ENCODE measurements around the gene ARSI. TPM values are rescaled to one million over a fixed set of nuclear protein-coding genes. Genes with fewer than 3 reads are reported as not detected.

ARSI gene
- total RNA-seq, 2 donors from 2014 or later, result 2.4 to 2.7 TPM

GRCh38 chr5:150299571-150300327 lies 3.0 kb downstream of the ARSI start:
- Mint-ChIP-seq H3K4me1 (peaks cover 36% of the 10 kb centered on the region), H3K27ac (peak overlapping the region; percentile 54), H3K4me3 (peak overlapping the region; percentile 0), H3K27me3 (ENCODE audit: insufficient read depth) (peaks cover 74% of the 10 kb centered on the region), H3K36me3 (ENCODE audit: low read depth) (peaks cover 2% of the 10 kb centered on the region), H3K9me3 (no peaks in the 10 kb centered on the region)
- H3K27ac ChIP-seq (ENCODE audit: low read depth, low read length), result no peak overlapping the region
- peak overlapping the region; percentile 31 for H3K9ac ChIP-seq (ENCODE audit: extremely low read depth, low read length, poor library complexity, severe bottlenecking)
- peak overlapping the region; percentile 71 for H3K4me3 ChIP-seq (ENCODE audit: low read length)
- peaks cover 21% of the 10 kb centered on the region for H3K4me1 ChIP-seq (ENCODE audit: control insufficient read depth, insufficient read depth, low read length)
- no peaks in the 10 kb centered on the region for H3K36me3 ChIP-seq (ENCODE audit: control insufficient read depth, insufficient read depth, low read length)
- DNase-seq, result peak; percentile 65
- TF ChIP-seq, protein P1, sequence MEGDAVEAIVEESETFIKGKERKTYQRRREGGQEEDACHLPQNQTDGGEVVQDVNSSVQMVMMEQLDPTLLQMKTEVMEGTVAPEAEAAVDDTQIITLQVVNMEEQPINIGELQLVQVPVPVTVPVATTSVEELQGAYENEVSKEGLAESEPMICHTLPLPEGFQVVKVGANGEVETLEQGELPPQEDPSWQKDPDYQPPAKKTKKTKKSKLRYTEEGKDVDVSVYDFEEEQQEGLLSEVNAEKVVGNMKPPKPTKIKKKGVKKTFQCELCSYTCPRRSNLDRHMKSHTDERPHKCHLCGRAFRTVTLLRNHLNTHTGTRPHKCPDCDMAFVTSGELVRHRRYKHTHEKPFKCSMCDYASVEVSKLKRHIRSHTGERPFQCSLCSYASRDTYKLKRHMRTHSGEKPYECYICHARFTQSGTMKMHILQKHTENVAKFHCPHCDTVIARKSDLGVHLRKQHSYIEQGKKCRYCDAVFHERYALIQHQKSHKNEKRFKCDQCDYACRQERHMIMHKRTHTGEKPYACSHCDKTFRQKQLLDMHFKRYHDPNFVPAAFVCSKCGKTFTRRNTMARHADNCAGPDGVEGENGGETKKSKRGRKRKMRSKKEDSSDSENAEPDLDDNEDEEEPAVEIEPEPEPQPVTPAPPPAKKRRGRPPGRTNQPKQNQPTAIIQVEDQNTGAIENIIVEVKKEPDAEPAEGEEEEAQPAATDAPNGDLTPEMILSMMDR (conservative IDR thresholded peaks at IDR 0.05), result no peak
- no peaks in the 10 kb centered on the region for H3K9me3 ChIP-seq (ENCODE audit: control insufficient read depth, low read length)
- peaks cover 45% of the 10 kb centered on the region for H3K27me3 ChIP-seq (ENCODE audit: control insufficient read depth, insufficient read depth, low read length, poor library complexity, severe bottlenecking)
- 66 to 73% methylated on average over 5 to 6 of the region's 6 CpGs for WGBS, 2 experiments (ENCODE audit: insufficient coverage in 1 of 2, insufficient read length in 1 of 2)

GRCh38 chr5:150298701-150299451 lies 3.8 kb downstream of the ARSI start:
- peak overlapping the region; percentile 54 for H3K27ac Mint-ChIP-seq
- Histone ChIP-seq H3K9me3 (ENCODE audit: control insufficient read depth, low read length) (no peaks in the 10 kb centered on the region), H3K9ac (ENCODE audit: extremely low read depth, low read length, poor library complexity, severe bottlenecking) (peak overlapping the region; percentile 31), H3K27me3 (ENCODE audit: control insufficient read depth, insufficient read depth, low read length, poor library complexity, severe bottlenecking) (peaks cover 42% of the 10 kb centered on the region), H3K27ac (ENCODE audit: low read depth, low read length) (no peak overlapping the region), H3K4me1 (ENCODE audit: control insufficient read depth, insufficient read depth, low read length) (peaks cover 21% of the 10 kb centered on the region), H3K4me3 (ENCODE audit: low read length) (no peak overlapping the region), H3K36me3 (ENCODE audit: control insufficient read depth, insufficient read depth, low read length) (no peaks in the 10 kb centered on the region)
- peaks cover 33% of the 10 kb centered on the region for H3K4me1 Mint-ChIP-seq
- no peak overlapping the region for H3K4me3 Mint-ChIP-seq
- peaks cover 73% of the 10 kb centered on the region for H3K27me3 Mint-ChIP-seq (ENCODE audit: insufficient read depth)
- H3K9me3 Mint-ChIP-seq, result no peaks in the 10 kb centered on the region
- 80 to 93% methylated on average over 5 to 10 of the region's 10 CpGs for WGBS, 2 experiments (ENCODE audit: insufficient coverage in 1 of 2, insufficient read length in 1 of 2)
- no peak for DNase-seq
- H3K36me3 Mint-ChIP-seq (ENCODE audit: low read depth), result peaks cover 2% of the 10 kb centered on the region
- TF ChIP-seq, protein P1 (conservative IDR thresholded peaks at IDR 0.05), result no peak

GRCh38 chr5:150297934-150298595 lies 4.6 kb downstream of the ARSI start:
- Mint-ChIP-seq H3K27me3 (ENCODE audit: insufficient read depth) (peaks cover 73% of the 10 kb centered on the region), H3K36me3 (ENCODE audit: low read depth) (peaks cover 2% of the 10 kb centered on the region), H3K27ac (no peak overlapping the region), H3K9me3 (no peaks in the 10 kb centered on the region), H3K4me3 (no peak overlapping the region), H3K4me1 (peaks cover 34% of the 10 kb centered on the region)
- 96 to 97% methylated on average over 26 to 31 of the region's 31 CpGs for WGBS, 2 experiments (ENCODE audit: insufficient coverage in 1 of 2, insufficient read length in 1 of 2)
- H3K9me3 ChIP-seq (ENCODE audit: control insufficient read depth, low read length), result no peaks in the 10 kb centered on the region
- H3K9ac ChIP-seq (ENCODE audit: extremely low read depth, low read length, poor library complexity, severe bottlenecking), result no peak overlapping the region
- H3K4me1 ChIP-seq (ENCODE audit: control insufficient read depth, insufficient read depth, low read length), result peaks cover 21% of the 10 kb centered on the region
- H3K27ac ChIP-seq (ENCODE audit: low read depth, low read length), result no peak overlapping the region
- no peaks in the 10 kb centered on the region for H3K36me3 ChIP-seq (ENCODE audit: control insufficient read depth, insufficient read depth, low read length)
- TF ChIP-seq, protein P1 (conservative IDR thresholded peaks at IDR 0.05), result no peak
- no peak overlapping the region for H3K4me3 ChIP-seq (ENCODE audit: low read length)
- DNase-seq, result no peak
- H3K27me3 ChIP-seq (ENCODE audit: control insufficient read depth, insufficient read depth, low read length, poor library complexity, severe bottlenecking), result peaks cover 38% of the 10 kb centered on the region

Measured in endodermal cell (in vitro differentiated cells).